Right renal cortex interstitium (tissue), 3 donors: Measurements from ENCODE around the gene RPA1. TPM values are rescaled to one million over a fixed set of nuclear protein-coding genes. Genes with fewer than 3 reads are reported as not detected.

Experiments
- DNase-seq, 3 donors: peaks; one replicate each; pipeline ENCODE4 v3.0.0-alpha.2; 2013; ENCODE audit warnings: low read depth in 3 of 3, low spot score in 2 of 3
- polyA plus RNA-seq, 3 donors: library from polyadenylated mRNA; unstranded; fragments of 120-200 nt; gene quantifications; one replicate each; pipeline ENCODE4 v1.2.1, GENCODE V29; 2013; ENCODE audit not compliant: insufficient read length in 3 of 3

The RPA1 gene
- polyA plus RNA-seq, 3 donors: 120 to 145 (median 132) TPM

- DNase-seq: no peak
Measured at GRCh38 chr17:1907216-1907631, 77.4 kb downstream of the RPA1 start.

GRCh38 chr17:1907909-1908698 lies 78.3 kb downstream of the RPA1 start:
- no peak for DNase-seq

- peak; percentile 63 to 71 (median 65) for DNase-seq
Measured at GRCh38 chr17:1908699-1909309, 79.0 kb downstream of the RPA1 start.

- DNase-seq: no peak
Measured at GRCh38 chr17:1909985-1910384, 80.2 kb downstream of the RPA1 start.

- no peak for DNase-seq
Measured at GRCh38 chr17:1912146-1912545, 82.3 kb downstream of the RPA1 start.

GRCh38 chr17:1913702-1914101 lies 83.9 kb downstream of the RPA1 start:
- no peak for DNase-seq

GRCh38 chr17:1914661-1915083 lies 84.9 kb downstream of the RPA1 start:
- DNase-seq: no peak

GRCh38 chr17:1915889-1916288 lies 86.1 kb downstream of the RPA1 start:
- DNase-seq: no peak

GRCh38 chr17:1916316-1916715 lies 86.5 kb downstream of the RPA1 start:
- DNase-seq: no peak

- no peak for DNase-seq
Measured at GRCh38 chr17:1916963-1917715, 87.3 kb downstream of the RPA1 start.

- no peak for DNase-seq
Measured at GRCh38 chr17:1918346-1919162, 88.7 kb downstream of the RPA1 start.

- no peak for DNase-seq
Measured at GRCh38 chr17:1919201-1919600, 89.4 kb downstream of the RPA1 start.

- no peak for DNase-seq
Measured at GRCh38 chr17:1920948-1921351, 91.1 kb downstream of the RPA1 start.

GRCh38 chr17:1928976-1929375 lies 99.2 kb downstream of the RPA1 start:
- DNase-seq: no peak

- no peak for DNase-seq
Measured at GRCh38 chr17:1930337-1930645, 100.5 kb downstream of the RPA1 start.

GRCh38 chr17:1931844-1932579 lies 102.2 kb downstream of the RPA1 start:
- no peak for DNase-seq

- DNase-seq: no peak
Measured at GRCh38 chr17:1933875-1934715, 104.3 kb downstream of the RPA1 start.

- no peak for DNase-seq
Measured at GRCh38 chr17:1934901-1935300, 105.1 kb downstream of the RPA1 start.

GRCh38 chr17:1936766-1937165 lies 107.0 kb downstream of the RPA1 start:
- no peak for DNase-seq
